ENCODE measurements around the gene STK16. TPM values are rescaled to one million over a fixed set of nuclear protein-coding genes. Genes with fewer than 3 reads are reported as not detected.

Gene STK16
- total and polyA plus RNA-seq, 8 donors, result 14.7 to 28.4 (median 17.1) TPM

- Histone ChIP-seq H3K27ac (peak overlapping the region; percentile 35 to 54 (median 43)), H3K4me3 (peak overlapping the region; percentile 23 to 51 (median 39)), H3K36me3 (no peaks in the 10 kb centered on the region), H3K27me3 (no peaks in the 10 kb centered on the region), H3K4me1 (no peaks in the 10 kb centered on the region), H3K9me3 (no peaks in the 10 kb centered on the region)
- peak; percentile 90 to 97 (median 95) for ATAC-seq
- TF ChIP-seq CTCF (IDR thresholded peaks at IDR 0.05), result peak; percentile 97 to 100 (median 98)
- FAIRE-seq, result no peak
- intact Hi-C loops (cut with DNase I), result loop anchor here in 2 of 3 donors (5.0 to 10.0 kb wide), 2 partner anchors 122 to 240 kb away; partner anchors contain the start of gene SLC23A3 (in 2 of the 2)
- 12 to 17% methylated on average over 41 to 67 of the region's 67 CpGs for WGBS, 2 donors
- DNase-seq, result peak; percentile 79 to 98 (median 94)
Observed at GRCh38 chr2:219294356-219295351, 49.4 kb downstream of the STK16 start.

- ATAC-seq, result no peak
- no peak for FAIRE-seq
- no peak overlapping the region for H3K27ac ChIP-seq
- H3K27me3 ChIP-seq, result no peaks in the 10 kb centered on the region
- H3K4me1 ChIP-seq, result no peaks in the 10 kb centered on the region
- no peak for TF ChIP-seq CTCF (IDR thresholded peaks at IDR 0.05)
- intact Hi-C loops (cut with DNase I), result loop anchor here in 1 of 3 donors (5.0 to 10.0 kb wide), 2 partner anchors 124 to 241 kb away; partner anchors contain the start of gene SLC23A3
- H3K36me3 ChIP-seq, result no peaks in the 10 kb centered on the region
- H3K4me3 ChIP-seq, result no peak overlapping the region
- WGBS, 2 donors, result 73 to 81% methylated on average over 14 of the region's 14 CpGs
- no peak for DNase-seq
- H3K9me3 ChIP-seq, result no peaks in the 10 kb centered on the region
Observed at GRCh38 chr2:219296142-219296541, 50.9 kb downstream of the STK16 start.

GRCh38 chr2:219296631-219297391 lies 51.5 kb downstream of the STK16 start:
- no peaks in the 10 kb centered on the region for H3K27me3 ChIP-seq
- H3K27ac ChIP-seq, result no peak overlapping the region
- H3K4me3 ChIP-seq, result no peak overlapping the region
- no peaks in the 10 kb centered on the region for H3K36me3 ChIP-seq
- no peaks in the 10 kb centered on the region for H3K4me1 ChIP-seq
- DNase-seq (no peak), ATAC-seq (no peak), FAIRE-seq (no peak)
- 77 to 82% methylated on average over 23 to 25 of the region's 25 CpGs for WGBS, 2 donors
- intact Hi-C loops (cut with DNase I), result loop anchor here in 1 of 3 donors (5.0 to 10.0 kb wide), 2 partner anchors 125 to 242 kb away; partner anchors contain the start of gene SLC23A3
- H3K9me3 ChIP-seq, result no peaks in the 10 kb centered on the region
- no peak for TF ChIP-seq CTCF (IDR thresholded peaks at IDR 0.05)

- H3K4me1 ChIP-seq, result no peaks in the 10 kb centered on the region
- no peak for TF ChIP-seq CTCF (IDR thresholded peaks at IDR 0.05)
- no peak overlapping the region for H3K27ac ChIP-seq
- 74 to 80% methylated on average over 14 of the region's 14 CpGs for WGBS, 2 donors
- no peaks in the 10 kb centered on the region for H3K36me3 ChIP-seq
- intact Hi-C loops (cut with DNase I), result loop anchor here in 1 of 3 donors (5.0 to 10.0 kb wide), 2 partner anchors 126 to 243 kb away; partner anchors contain the start of gene SLC23A3
- no peaks in the 10 kb centered on the region for H3K9me3 ChIP-seq
- ATAC-seq (no peak), DNase-seq (no peak), FAIRE-seq (no peak)
- no peaks in the 10 kb centered on the region for H3K27me3 ChIP-seq
- no peak overlapping the region for H3K4me3 ChIP-seq
Observed at GRCh38 chr2:219297766-219298456, 52.6 kb downstream of the STK16 start.

Data from pancreas (tissue), 10 donors.